ENCODE results near the gene SMURF2.
"Not testable (repeated sequence)": the region's sequence is repeated elsewhere in the genome, so short reads cannot be mapped to it uniquely, and the experiment has no call there.

SMURF2 gene

DNA sequence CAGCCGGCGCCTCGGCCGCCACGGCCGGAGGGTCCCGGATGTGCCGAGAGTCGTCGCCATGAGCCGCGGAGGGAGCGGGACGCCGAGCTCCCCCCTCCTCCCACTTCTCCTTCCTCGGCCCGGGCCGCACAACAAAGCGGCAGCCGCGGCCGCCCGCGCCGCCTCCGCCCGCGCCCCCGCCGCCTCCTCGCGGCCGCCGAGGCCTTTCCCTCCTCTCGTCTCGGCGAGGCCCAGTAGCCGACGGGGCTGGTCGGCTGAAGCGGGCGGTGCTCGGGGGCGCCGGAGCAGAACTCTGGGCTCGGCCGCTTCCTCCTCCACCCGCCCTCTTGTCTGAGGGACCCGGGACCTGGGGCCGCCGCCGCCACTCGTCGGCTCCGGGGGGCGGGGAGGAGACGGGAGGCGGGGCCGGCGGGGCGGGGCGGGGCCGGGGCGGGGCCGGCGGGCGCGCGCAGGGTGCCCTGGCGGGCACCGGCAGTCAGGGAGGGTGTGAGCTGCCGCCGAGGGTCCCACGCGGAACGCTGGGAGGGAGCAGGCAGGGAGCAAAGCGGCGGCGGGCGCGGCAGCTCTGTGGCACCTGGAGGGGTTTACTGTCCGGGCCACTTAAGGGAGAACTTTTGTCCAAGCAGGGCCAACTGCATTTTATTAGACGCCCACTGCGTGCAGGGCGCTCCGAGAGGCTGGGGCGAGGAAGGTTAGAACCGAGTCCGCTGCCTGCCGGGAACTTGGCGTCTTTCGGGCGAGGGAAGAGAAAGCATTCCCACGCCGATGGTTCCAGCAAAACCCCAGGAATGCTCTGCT lies at the start of gene SMURF2:
TSS of gene SMURF2 (minus strand) at position 332 of the 798 bp plus-strand sequence. CDS start 427 bp downstream, outside the sequence.
- peak; percentile 74 for DNase-seq

- DNase-seq, result no peak
Measured at GRCh38 chr17:64709481-64709880, 47.4 kb upstream of the SMURF2 start.

DNA sequence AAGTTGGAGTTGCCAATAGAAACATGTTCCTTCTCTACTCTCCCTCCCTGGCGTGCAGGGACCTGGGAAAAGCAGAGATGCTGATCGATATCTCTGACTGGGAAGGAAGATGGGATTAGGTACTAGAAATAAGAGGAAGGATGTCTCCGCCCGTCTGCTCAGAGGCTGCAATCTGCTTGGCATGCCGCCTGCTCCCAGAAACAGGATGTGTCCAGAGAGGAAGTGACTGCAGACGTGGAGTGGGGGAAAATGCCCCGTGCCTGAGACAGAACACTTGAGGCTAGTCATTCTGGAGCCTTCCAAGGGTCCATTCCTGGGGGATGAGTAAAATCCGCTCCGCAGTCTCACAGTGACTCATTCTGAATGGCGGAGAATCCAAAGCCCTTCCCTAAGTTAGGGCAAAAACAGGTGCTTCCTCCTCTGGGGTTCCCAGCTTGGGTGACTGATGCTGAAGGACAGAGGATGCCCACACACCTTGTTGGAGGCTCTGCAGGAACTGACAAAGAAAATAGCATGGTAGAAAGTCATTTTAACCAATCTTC lies 45.0 kb upstream of the SMURF2 start:
- no peak for DNase-seq

GRCh38 chr17:64706224-64707049 lies 44.3 kb upstream of the SMURF2 start:
- no peak for DNase-seq

DNA sequence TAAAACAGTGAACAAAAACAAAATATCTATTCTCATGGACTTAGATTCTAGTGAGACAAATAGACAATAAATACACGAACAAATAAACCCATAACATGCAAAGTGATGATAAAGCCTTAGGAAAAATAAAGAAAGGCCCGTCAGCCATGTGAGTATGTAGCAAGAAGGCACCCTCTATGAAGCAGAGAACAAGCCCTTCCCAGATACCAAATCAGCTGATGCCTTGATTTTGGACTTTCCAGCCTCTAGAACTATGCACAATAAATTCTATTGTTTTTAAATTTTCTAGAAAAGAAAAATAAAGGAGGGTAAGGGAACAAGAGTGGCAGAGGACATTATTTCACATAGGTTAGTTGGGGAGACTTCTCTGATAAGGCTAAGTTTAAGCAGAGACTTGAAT lies 40.7 kb upstream of the SMURF2 start:
- DNase-seq, result no peak

- no peak for DNase-seq
Measured at GRCh38 chr17:64698725-64699124, 36.6 kb upstream of the SMURF2 start.

DNA sequence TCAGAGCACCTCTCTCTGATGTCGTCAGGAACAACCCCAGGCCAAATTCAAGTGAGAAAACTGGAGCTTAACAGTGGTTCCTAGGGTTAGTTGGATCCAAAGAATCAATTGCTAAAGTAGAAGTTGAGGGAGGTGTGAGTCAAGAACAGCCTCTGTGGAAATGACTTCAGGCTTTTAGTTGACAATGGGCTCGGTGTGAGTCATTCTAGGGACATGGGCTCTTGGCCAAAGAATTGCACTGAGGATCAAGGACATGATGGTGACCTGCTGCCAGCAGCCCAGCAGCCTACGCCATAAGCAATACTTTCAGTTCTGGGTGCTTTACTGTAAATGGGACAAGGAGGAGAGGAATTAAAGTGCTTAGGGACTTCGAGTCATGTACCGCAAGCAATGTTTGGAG lies 32.1 kb upstream of the SMURF2 start:
- no peak for DNase-seq

DNA sequence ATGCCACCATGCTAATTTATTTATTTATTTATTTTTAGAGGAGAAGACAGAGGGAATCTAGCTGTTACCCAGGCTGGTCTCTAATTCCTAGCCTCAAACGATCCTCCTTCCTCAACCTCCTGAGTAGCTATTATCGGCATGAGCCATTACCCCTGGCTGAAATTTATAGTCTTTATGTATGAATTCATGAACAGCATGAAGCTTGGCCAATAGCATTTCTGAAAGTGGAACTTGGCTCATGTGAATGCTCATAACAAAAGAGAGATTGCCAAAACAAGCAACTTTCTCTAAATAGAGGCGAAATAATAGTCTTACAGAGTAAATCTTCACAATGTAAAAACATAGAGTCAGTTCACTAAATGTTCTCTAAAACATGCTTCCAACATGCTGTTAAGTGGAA lies 30.1 kb upstream of the SMURF2 start:
- DNase-seq, result no peak

DNA sequence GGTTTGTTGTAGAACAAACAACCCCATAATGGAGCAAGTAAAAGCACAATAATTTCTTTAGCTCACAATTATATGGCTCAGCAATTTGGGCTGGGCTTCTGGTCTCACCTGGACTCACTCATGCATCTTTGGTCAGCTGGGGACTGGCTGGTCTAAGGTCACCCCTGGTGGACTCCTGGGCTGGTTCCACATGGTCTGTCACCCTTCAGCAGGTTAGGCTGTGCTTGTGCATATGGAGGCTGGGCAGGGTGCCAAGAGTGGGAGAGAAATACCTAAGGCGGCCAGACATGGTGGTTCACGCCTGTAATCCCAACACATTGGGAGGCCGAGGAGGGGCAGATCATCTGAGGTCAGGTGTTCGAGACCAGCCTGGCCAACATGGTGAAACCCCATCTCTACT lies 27.0 kb upstream of the SMURF2 start:
- no peak for DNase-seq

GRCh38 chr17:64688481-64688880 lies 26.4 kb upstream of the SMURF2 start:
- DNase-seq, result no peak

- no peak for DNase-seq
Measured at GRCh38 chr17:64687961-64688360, 25.9 kb upstream of the SMURF2 start.

GRCh38 chr17:64687376-64687775 lies 25.3 kb upstream of the SMURF2 start:
- DNase-seq, result no peak

- DNase-seq, result no peak
Measured at GRCh38 chr17:64686705-64687104, 24.6 kb upstream of the SMURF2 start.

DNA sequence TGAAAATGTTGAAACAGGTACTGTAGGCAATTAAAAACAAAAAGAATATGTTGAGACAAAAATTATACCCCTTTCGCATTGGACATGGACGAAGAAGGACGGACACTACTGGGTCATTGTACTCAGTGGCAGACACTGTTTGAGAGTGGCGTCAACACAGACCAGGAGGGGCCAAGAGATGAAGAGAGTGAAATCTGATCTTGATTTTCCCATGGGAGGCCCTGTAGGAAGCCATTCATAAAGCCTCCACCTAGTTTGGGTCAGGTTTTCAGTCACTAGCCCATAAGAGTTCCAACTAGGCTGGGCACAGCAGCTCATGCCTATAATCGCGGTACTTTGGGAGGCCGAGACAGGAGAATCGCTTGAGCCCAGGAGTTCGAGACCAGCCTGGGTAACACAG lies 23.6 kb upstream of the SMURF2 start:
- no peak for DNase-seq

GRCh38 chr17:64683796-64684195 lies 21.7 kb upstream of the SMURF2 start:
- no peak for DNase-seq

DNA sequence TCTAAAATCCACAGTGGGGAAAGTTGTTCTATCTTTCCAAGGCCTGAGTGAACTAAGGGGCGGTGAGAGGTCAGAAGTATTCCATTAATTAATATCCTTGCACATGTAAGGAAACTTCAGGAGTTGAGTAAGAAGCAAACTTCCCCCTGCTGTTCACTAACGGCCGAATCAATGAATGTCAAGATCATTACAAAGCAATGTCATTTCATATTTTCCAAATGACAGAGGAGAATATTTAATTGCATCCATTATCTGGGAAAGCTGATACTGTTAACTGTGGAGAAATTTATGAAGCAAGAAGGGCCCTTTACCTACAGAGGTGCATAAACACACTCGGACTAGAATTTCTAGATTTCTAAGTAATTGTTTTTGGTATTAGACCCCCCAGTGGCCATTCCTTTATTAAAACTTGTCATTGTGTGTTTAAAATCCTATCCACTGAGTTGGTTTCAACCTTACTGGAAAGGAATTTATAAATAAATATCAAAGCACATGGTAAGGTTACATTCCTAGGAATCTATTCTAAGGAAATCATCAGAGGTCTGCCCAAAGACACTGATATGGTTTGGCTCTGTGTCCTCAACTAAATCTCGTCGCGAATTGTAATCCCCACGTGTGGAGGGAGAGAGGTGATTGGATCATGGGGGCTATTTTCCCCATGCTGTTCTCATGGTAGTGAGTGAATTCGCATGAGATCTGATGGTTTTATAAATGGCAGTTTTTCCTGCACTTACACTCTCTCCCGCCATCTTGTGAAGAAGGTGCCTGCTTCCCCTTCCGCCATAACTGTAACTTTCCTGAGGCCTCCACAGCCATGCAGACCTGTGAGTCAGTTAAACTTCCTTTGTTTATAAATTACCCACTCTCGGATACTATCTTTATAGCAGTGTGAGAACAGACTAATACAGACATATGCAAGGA lies 20.4 kb upstream of the SMURF2 start:
- DNase-seq, result no peak

DNA sequence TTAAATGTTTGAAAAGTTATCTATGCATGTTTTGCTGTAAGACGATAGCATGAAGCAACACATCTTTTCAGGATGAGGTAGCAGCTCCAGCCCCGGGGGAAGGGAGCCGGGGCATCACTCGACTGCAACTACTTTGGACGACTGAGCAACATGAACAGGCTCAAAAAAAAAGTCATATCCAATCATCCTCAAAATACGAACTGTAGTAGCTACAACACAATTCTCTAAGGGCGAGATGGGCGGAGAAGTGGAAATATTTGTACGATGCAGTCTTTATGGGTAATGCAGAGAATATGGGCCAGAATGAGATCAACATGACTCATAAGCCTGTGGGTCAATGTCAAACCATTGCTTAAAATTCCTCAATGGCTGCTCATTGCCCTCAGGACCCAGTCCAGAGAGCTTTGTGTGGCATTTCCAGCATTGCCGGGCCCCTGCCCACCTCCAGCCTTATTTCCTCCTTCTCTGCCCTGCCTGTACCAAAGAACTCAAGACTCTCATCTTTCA lies 17.7 kb upstream of the SMURF2 start:
- DNase-seq, result no peak

DNA sequence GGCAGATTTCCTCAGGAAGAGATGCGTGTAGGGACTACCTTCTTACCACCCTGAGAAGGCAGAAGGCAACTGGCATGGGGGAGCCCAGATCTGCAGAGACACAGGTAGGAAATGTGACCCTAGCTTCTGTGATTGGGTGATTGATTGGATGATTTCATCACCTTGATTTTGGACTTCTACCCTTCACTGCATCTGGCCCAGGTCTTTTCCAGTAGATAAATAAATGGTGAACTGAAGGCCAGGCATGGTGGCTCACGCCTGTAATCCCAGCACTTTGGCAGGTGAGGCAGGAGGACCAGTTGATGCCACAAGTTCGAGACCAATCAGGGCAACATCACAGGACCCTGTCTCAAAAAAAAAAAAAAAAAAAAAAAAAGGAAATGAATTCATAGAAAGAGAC lies 14.7 kb upstream of the SMURF2 start:
- no peak for DNase-seq

DNA sequence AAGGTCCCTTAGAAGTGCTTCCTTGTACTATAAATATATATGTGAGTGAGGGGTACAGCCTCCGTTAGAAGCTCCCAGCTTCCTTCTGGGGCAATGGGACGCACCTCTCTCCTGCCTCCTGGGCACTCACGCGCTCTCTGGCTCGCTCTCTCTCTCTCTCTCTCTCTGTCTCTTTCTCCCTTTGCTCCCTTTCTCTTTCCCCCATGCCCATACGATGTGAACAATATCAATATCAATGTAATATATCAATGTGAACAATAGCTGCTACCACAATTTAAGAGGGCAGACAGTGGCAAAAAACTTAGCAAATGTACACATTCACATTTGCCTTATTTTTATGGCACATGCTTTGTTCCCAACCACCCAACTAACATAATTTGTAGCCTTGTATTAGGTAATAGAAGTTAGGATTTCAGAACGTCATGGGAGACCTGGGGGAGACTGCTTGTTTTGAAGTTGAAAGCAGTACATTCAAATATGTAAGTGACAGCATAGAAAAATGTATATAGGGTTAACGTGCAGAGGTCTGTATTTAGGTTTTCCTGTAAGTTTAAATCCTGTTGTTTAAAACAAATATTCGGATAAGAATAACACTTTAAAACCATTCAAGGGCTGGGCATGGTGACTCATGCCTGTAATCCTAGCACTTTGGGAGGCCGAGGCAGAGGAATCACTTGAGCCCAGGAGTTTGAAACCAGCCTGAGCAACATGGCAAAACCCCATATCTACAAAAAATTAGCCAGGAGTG lies 8.9 kb upstream of the SMURF2 start:
- DNase-seq, result not testable (repeated sequence)

- DNase-seq, result not testable (repeated sequence)
Measured at GRCh38 chr17:64667807-64668721, 6.0 kb upstream of the SMURF2 start.

Measured in NK-92 treated with Interleukin-12 subunit alpha and Interleukin-12 subunit beta, amount 100 ng/mL, for 24 hours (cell line).